Neuron (in vitro differentiated cells): ENCODE results near the gene EEF2K.

Experiments
- H2AFZ ChIP-seq: one replicate; pipeline ENCODE4 v1.6.1; 2013; ENCODE audit warnings: low read depth, mild to moderate bottlenecking, inconsistent platforms, low read length, moderate library complexity
- H3K27me3 ChIP-seq: one replicate; pipeline ENCODE4 v1.6.1; 2013; ENCODE audit warnings: low read length; ENCODE audit not compliant: insufficient read depth
- H3K36me3 ChIP-seq: one replicate; pipeline ENCODE4 v1.6.1; 2013; ENCODE audit warnings: low read length; ENCODE audit not compliant: insufficient read depth
- H3K4me1 ChIP-seq: one replicate; pipeline ENCODE4 v1.6.1; 2013; ENCODE audit warnings: low read length; ENCODE audit not compliant: insufficient read depth
- H3K4me3 ChIP-seq: 2 replicates; pipeline ENCODE4 v1.5.1; 2013; ENCODE audit warnings: mild to moderate bottlenecking, low read length, moderate library complexity
- H3K9me3 ChIP-seq: one replicate; pipeline ENCODE4 v1.6.1; 2013; ENCODE audit warnings: low read length

Gene EEF2K

GRCh38 chr16:22220069-22220440 lies 14.0 kb downstream of the EEF2K start:
- H3K9me3 ChIP-seq: peaks cover 2% of the 10 kb centered on the region
- H3K4me1 ChIP-seq: no peaks in the 10 kb centered on the region
- H2AFZ ChIP-seq: no peak overlapping the region
- no peaks in the 10 kb centered on the region for H3K36me3 ChIP-seq
- H3K27me3 ChIP-seq: no peaks in the 10 kb centered on the region
- H3K4me3 ChIP-seq: no peak overlapping the region

- Histone ChIP-seq H3K4me1 (no peaks in the 10 kb centered on the region), H3K9me3 (no peaks in the 10 kb centered on the region), H3K4me3 (no peak overlapping the region), H3K27me3 (no peaks in the 10 kb centered on the region), H2AFZ (no peak overlapping the region), H3K36me3 (no peaks in the 10 kb centered on the region)
These were observed 14.6 kb downstream of the EEF2K start for GRCh38 chr16:22220714-22221113.

- no peaks in the 10 kb centered on the region for H3K27me3 ChIP-seq
- H3K9me3 ChIP-seq: no peaks in the 10 kb centered on the region
- H2AFZ ChIP-seq: no peak overlapping the region
- H3K36me3 ChIP-seq: no peaks in the 10 kb centered on the region
- H3K4me3 ChIP-seq: no peak overlapping the region
- no peaks in the 10 kb centered on the region for H3K4me1 ChIP-seq
These were observed 15.9 kb downstream of the EEF2K start for GRCh38 chr16:22222006-22222405.

- Histone ChIP-seq H3K36me3 (no peaks in the 10 kb centered on the region), H3K9me3 (no peaks in the 10 kb centered on the region), H3K4me1 (no peaks in the 10 kb centered on the region), H2AFZ (no peak overlapping the region), H3K27me3 (no peaks in the 10 kb centered on the region), H3K4me3 (no peak overlapping the region)
These were observed 16.9 kb downstream of the EEF2K start for GRCh38 chr16:22222998-22223397.

- Histone ChIP-seq H3K36me3 (no peaks in the 10 kb centered on the region), H3K4me3 (no peak overlapping the region), H3K9me3 (no peaks in the 10 kb centered on the region), H2AFZ (no peak overlapping the region), H3K27me3 (no peaks in the 10 kb centered on the region), H3K4me1 (no peaks in the 10 kb centered on the region)
These were observed 19.0 kb downstream of the EEF2K start for GRCh38 chr16:22225060-22225459.

- Histone ChIP-seq H3K4me1 (no peaks in the 10 kb centered on the region), H3K9me3 (no peaks in the 10 kb centered on the region), H2AFZ (no peak overlapping the region), H3K36me3 (no peaks in the 10 kb centered on the region), H3K4me3 (no peak overlapping the region), H3K27me3 (no peaks in the 10 kb centered on the region)
These were observed 23.8 kb downstream of the EEF2K start for GRCh38 chr16:22229889-22230288.

- no peak overlapping the region for H3K4me3 ChIP-seq
- H3K9me3 ChIP-seq: no peaks in the 10 kb centered on the region
- H2AFZ ChIP-seq: no peak overlapping the region
These were observed 26.4 kb downstream of the EEF2K start for GRCh38 chr16:22232277-22233036.

GRCh38 chr16:22233037-22233372 lies 26.9 kb downstream of the EEF2K start:
- Histone ChIP-seq H2AFZ (no peak overlapping the region), H3K4me1 (no peaks in the 10 kb centered on the region), H3K36me3 (no peaks in the 10 kb centered on the region), H3K27me3 (no peaks in the 10 kb centered on the region), H3K4me3 (no peak overlapping the region), H3K9me3 (no peaks in the 10 kb centered on the region)

More at GRCh38 chr16:22232277-22233036, 26.4 kb downstream of the EEF2K start:
- Histone ChIP-seq H3K36me3 (no peaks in the 10 kb centered on the region), H3K4me1 (no peaks in the 10 kb centered on the region), H3K27me3 (no peaks in the 10 kb centered on the region)

GRCh38 chr16:22235839-22236745 lies 30.0 kb downstream of the EEF2K start:
- H2AFZ ChIP-seq: no peak overlapping the region
- H3K36me3 ChIP-seq: no peaks in the 10 kb centered on the region
- H3K4me3 ChIP-seq: no peak overlapping the region
- no peaks in the 10 kb centered on the region for H3K27me3 ChIP-seq
- H3K9me3 ChIP-seq: no peaks in the 10 kb centered on the region
- no peaks in the 10 kb centered on the region for H3K4me1 ChIP-seq

GRCh38 chr16:22239131-22239805 lies 33.2 kb downstream of the EEF2K start:
- Histone ChIP-seq H3K27me3 (no peaks in the 10 kb centered on the region), H3K4me3 (no peak overlapping the region), H2AFZ (no peak overlapping the region), H3K36me3 (no peaks in the 10 kb centered on the region), H3K9me3 (no peaks in the 10 kb centered on the region), H3K4me1 (no peaks in the 10 kb centered on the region)

GRCh38 chr16:22240023-22240710 lies 34.1 kb downstream of the EEF2K start:
- Histone ChIP-seq H3K27me3 (no peaks in the 10 kb centered on the region), H3K4me1 (no peaks in the 10 kb centered on the region), H3K36me3 (no peaks in the 10 kb centered on the region), H3K9me3 (no peaks in the 10 kb centered on the region), H2AFZ (no peak overlapping the region), H3K4me3 (no peak overlapping the region)

- H3K4me3 ChIP-seq: no peak overlapping the region
These were observed 44.4 kb downstream of the EEF2K start for GRCh38 chr16:22250522-22250921.

More at GRCh38 chr16:22250522-22250921, 44.4 kb downstream of the EEF2K start:
- Histone ChIP-seq H3K9me3 (peaks cover 4% of the 10 kb centered on the region), H3K27me3 (no peaks in the 10 kb centered on the region), H3K36me3 (peaks cover 3% of the 10 kb centered on the region), H2AFZ (no peak overlapping the region), H3K4me1 (no peaks in the 10 kb centered on the region)
